Raji (cell line): ENCODE data around the gene GTF3C4.
A peak's percentile ranks its signal among the peaks of the same experiment; 100 is the strongest.

ENCODE experiments used
- POLR2A ChIP-seq: IDR thresholded peaks from 2 replicates; pipeline ENCODE4 v1.6.1; 2011; ENCODE audit warnings: low read depth, low read length, control low read depth; ENCODE audit not compliant: insufficient read depth

GTF3C4 gene

GRCh38 chr9:132669698-132670456 is 387 bp upstream of the GTF3C4 start, which contains the start of gene DDX31:
Gene DDX31, minus strand, starts transcription at chr9:132669983. Its CDS starts 49 bp downstream, at chr9:132669934.
- peak; percentile 89 for TF ChIP-seq POLR2A

GRCh38 chr9:132671620-132672412 is 1.6 kb downstream of the GTF3C4 start:
- no peak for TF ChIP-seq POLR2A

- TF ChIP-seq POLR2A, result no peak
Measured at GRCh38 chr9:132672413-132672690, 2.1 kb downstream of the GTF3C4 start.

- TF ChIP-seq POLR2A, result no peak
Measured at GRCh38 chr9:132673355-132673754, 3.1 kb downstream of the GTF3C4 start.

- TF ChIP-seq POLR2A, result no peak
Measured at GRCh38 chr9:132674485-132674884, 4.2 kb downstream of the GTF3C4 start.

- TF ChIP-seq POLR2A, result no peak
Measured at GRCh38 chr9:132677976-132678375, 7.7 kb downstream of the GTF3C4 start.

GRCh38 chr9:132679946-132680625 is 9.8 kb downstream of the GTF3C4 start:
- no peak for TF ChIP-seq POLR2A

GRCh38 chr9:132681561-132681960 is 11.3 kb downstream of the GTF3C4 start:
- TF ChIP-seq POLR2A, result no peak

- TF ChIP-seq POLR2A, result no peak
Measured at GRCh38 chr9:132683873-132684272, 13.6 kb downstream of the GTF3C4 start.

GRCh38 chr9:132690696-132691095 is 20.4 kb downstream of the GTF3C4 start:
- no peak for TF ChIP-seq POLR2A

GRCh38 chr9:132694144-132694543 is 23.9 kb downstream of the GTF3C4 start:
- TF ChIP-seq POLR2A, result no peak

- TF ChIP-seq POLR2A, result no peak
Measured at GRCh38 chr9:132697230-132697629, 27.0 kb downstream of the GTF3C4 start.

- TF ChIP-seq POLR2A, result no peak
Measured at GRCh38 chr9:132698989-132699388, 28.7 kb downstream of the GTF3C4 start.

GRCh38 chr9:132699956-132700355 is 29.7 kb downstream of the GTF3C4 start:
- TF ChIP-seq POLR2A, result no peak

- TF ChIP-seq POLR2A, result no peak
Measured at GRCh38 chr9:132702254-132702653, 32.0 kb downstream of the GTF3C4 start.

- TF ChIP-seq POLR2A, result no peak
Measured at GRCh38 chr9:132703336-132703735, 33.1 kb downstream of the GTF3C4 start.

- no peak for TF ChIP-seq POLR2A
Measured at GRCh38 chr9:132708239-132708638, 38.0 kb downstream of the GTF3C4 start.
